T-helper 2 cell treated with Interferon-gamma antibody and Interleukin-4, amounts not matched to agents 5 μg/mL and 100 μg/mL, for 36 hours (primary cell): ENCODE results near the gene OGFR.

Source experiments
- DNase-seq: peaks from one replicate; pipeline ENCODE4 v3.0.0; 2021; ENCODE audit warnings: low spot score
- H3K27ac Mint-ChIP-seq: one replicate; pipeline ENCODE4 v1.8.0; 2021; ENCODE audit warnings: mild to moderate bottlenecking, mixed read lengths
- H3K27me3 Mint-ChIP-seq: one replicate; pipeline ENCODE4 v1.8.0; 2021; ENCODE audit warnings: low read depth, mixed read lengths
- H3K36me3 Mint-ChIP-seq: one replicate; pipeline ENCODE4 v1.8.0; 2021; ENCODE audit warnings: low read depth, mixed read lengths
- H3K4me1 Mint-ChIP-seq: one replicate; pipeline ENCODE4 v1.8.0; 2021; ENCODE audit warnings: low read depth, mixed read lengths
- H3K4me3 Mint-ChIP-seq: one replicate; pipeline ENCODE4 v1.8.0; 2022; ENCODE audit warnings: mild to moderate bottlenecking, moderate library complexity, mixed read lengths
- H3K9me3 Mint-ChIP-seq: one replicate; pipeline ENCODE4 v1.8.0; 2021; ENCODE audit warnings: mixed read lengths

Gene OGFR

DNA sequence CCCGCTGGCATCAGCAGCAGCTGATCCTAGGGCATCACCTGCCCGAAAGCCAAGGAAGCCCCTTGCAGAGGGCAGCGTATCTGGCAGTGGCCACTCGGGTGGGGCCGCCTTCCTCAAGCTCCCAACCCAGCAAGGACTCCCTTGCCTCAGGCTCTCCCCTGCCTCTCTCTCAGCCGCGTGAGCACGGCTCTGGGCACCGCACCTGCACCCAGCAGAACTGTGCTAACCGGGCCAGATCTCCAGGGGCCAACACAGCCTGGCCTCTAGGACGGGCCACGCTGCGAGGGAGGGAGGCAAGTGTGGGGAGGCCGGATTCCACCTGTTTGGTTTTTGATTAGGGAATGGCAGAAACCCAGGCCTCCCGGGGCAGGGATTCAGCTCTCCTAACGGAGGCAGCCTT lies 20.1 kb upstream of the OGFR start:
- H3K4me3 Mint-ChIP-seq: no peak overlapping the region
- DNase-seq: no peak
- no peak overlapping the region for H3K27ac Mint-ChIP-seq
- H3K9me3 Mint-ChIP-seq: no peaks in the 10 kb centered on the region
- peaks cover 2% of the 10 kb centered on the region for H3K27me3 Mint-ChIP-seq
- H3K4me1 Mint-ChIP-seq: peaks cover 14% of the 10 kb centered on the region
- no peaks in the 10 kb centered on the region for H3K36me3 Mint-ChIP-seq

DNA sequence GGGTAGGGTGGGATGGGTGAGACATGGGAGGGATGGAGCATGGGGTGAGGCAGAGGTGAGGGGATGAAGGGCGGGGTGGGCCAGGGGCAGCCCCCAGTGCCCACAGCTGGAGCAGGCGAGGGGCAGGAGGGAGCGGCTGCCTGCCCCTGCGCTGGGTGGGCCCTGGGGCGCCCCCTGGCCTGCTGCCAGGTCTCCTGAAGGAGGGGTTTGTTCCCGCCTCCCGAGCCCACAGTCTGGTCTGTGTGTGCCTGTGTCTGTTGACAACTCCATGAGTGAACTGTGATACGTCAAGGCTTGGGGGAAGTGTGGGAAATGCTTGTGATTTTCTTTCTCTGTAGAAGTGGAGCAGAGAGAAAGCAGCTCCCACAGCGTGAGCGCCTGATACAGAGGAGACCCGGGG lies 19.2 kb upstream of the OGFR start:
- peaks cover 2% of the 10 kb centered on the region for H3K27me3 Mint-ChIP-seq
- H3K27ac Mint-ChIP-seq: no peak overlapping the region
- H3K4me3 Mint-ChIP-seq: no peak overlapping the region
- no peaks in the 10 kb centered on the region for H3K9me3 Mint-ChIP-seq
- no peak for DNase-seq
- H3K36me3 Mint-ChIP-seq: no peaks in the 10 kb centered on the region
- H3K4me1 Mint-ChIP-seq: peaks cover 14% of the 10 kb centered on the region

DNA sequence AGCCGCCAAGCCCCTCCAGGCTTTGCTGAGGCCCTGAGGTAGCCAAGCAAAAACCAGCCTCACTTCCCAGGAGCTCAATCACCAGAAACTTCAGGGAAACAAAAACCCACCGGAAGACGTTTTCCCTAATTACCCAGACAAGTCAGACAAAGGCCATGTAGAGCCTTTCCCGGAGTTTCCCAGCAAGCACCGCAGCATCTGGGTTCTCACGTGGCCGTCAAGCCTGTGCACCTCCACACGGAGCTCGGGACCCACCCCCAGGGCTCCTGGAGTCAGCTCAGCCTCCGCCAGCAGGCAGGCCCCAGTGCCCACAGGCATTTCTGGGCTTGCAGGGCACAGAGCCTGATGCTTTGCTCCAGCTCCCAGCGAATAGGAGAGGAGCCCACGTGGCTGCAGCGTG lies 18.5 kb upstream of the OGFR start:
- DNase-seq: no peak
- Mint-ChIP-seq H3K4me3 (no peak overlapping the region), H3K4me1 (peaks cover 13% of the 10 kb centered on the region), H3K27ac (no peak overlapping the region), H3K27me3 (peaks cover 2% of the 10 kb centered on the region), H3K9me3 (no peaks in the 10 kb centered on the region), H3K36me3 (no peaks in the 10 kb centered on the region)

GRCh38 chr20:62787321-62787720 lies 17.3 kb upstream of the OGFR start:
- H3K27ac Mint-ChIP-seq: peak overlapping the region; percentile 35
- peaks cover 2% of the 10 kb centered on the region for H3K27me3 Mint-ChIP-seq
- no peak for DNase-seq
- no peaks in the 10 kb centered on the region for H3K36me3 Mint-ChIP-seq
- no peaks in the 10 kb centered on the region for H3K9me3 Mint-ChIP-seq
- H3K4me1 Mint-ChIP-seq: peaks cover 18% of the 10 kb centered on the region
- H3K4me3 Mint-ChIP-seq: no peak overlapping the region

DNA sequence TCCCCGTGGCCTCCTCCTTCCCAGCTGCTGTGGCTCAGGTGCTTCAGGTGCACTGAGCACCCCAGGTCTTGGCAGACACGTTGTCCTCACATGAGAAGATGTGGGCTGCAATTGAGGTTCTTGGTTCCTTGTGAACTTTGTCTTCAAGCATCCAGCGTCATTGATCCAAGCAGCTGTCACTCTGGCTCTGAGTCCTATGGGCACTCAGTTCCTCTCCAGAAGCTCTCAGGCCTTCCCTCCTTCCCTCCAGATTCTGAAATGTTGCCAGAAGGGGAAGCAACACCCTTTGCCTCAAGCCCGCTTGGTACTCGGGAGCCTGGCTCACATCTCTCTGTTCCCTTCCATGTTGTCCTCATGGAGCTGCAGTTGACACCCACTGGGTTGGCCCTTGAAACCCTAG lies 16.8 kb upstream of the OGFR start:
- H3K27me3 Mint-ChIP-seq: peaks cover 2% of the 10 kb centered on the region
- peaks cover 16% of the 10 kb centered on the region for H3K4me1 Mint-ChIP-seq
- H3K27ac Mint-ChIP-seq: no peak overlapping the region
- no peaks in the 10 kb centered on the region for H3K9me3 Mint-ChIP-seq
- H3K36me3 Mint-ChIP-seq: no peaks in the 10 kb centered on the region
- no peak overlapping the region for H3K4me3 Mint-ChIP-seq
- DNase-seq: no peak

DNA sequence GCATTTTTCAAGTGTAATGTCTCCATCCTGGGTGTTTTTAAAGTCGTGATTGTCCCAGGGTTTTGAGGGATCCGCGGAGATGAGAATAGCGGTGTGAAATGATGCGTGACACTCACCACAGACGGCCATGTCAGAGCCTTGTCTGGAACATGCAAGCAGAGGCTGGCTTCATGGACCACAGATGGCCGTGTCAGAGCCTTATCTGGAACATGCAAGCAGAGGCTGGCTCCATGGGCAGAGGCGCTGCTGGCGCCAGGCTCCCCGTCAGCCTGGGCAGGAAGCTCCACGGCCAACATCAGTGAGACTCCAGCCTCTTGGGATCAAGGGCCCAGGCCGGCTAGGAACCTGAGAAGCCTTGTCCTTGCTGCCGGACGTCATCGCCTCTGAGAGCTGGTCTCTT lies 16.0 kb upstream of the OGFR start:
- DNase-seq: no peak
- Mint-ChIP-seq H3K27ac (no peak overlapping the region), H3K4me3 (no peak overlapping the region), H3K4me1 (peaks cover 18% of the 10 kb centered on the region), H3K27me3 (peaks cover 2% of the 10 kb centered on the region), H3K36me3 (no peaks in the 10 kb centered on the region), H3K9me3 (no peaks in the 10 kb centered on the region)

GRCh38 chr20:62790075-62790474 lies 14.6 kb upstream of the OGFR start:
- no peak for DNase-seq
- H3K4me3 Mint-ChIP-seq: no peak overlapping the region
- no peak overlapping the region for H3K27ac Mint-ChIP-seq
- no peaks in the 10 kb centered on the region for H3K9me3 Mint-ChIP-seq
- H3K36me3 Mint-ChIP-seq: no peaks in the 10 kb centered on the region
- H3K27me3 Mint-ChIP-seq: peaks cover 2% of the 10 kb centered on the region
- H3K4me1 Mint-ChIP-seq: peaks cover 21% of the 10 kb centered on the region

- Mint-ChIP-seq H3K27me3 (peaks cover 2% of the 10 kb centered on the region), H3K4me1 (peaks cover 24% of the 10 kb centered on the region), H3K4me3 (no peak overlapping the region), H3K9me3 (no peaks in the 10 kb centered on the region), H3K36me3 (no peaks in the 10 kb centered on the region), H3K27ac (peak overlapping the region; percentile 52)
- DNase-seq: peak; percentile 78
Observed at GRCh38 chr20:62791301-62792181, 13.1 kb upstream of the OGFR start.

DNA sequence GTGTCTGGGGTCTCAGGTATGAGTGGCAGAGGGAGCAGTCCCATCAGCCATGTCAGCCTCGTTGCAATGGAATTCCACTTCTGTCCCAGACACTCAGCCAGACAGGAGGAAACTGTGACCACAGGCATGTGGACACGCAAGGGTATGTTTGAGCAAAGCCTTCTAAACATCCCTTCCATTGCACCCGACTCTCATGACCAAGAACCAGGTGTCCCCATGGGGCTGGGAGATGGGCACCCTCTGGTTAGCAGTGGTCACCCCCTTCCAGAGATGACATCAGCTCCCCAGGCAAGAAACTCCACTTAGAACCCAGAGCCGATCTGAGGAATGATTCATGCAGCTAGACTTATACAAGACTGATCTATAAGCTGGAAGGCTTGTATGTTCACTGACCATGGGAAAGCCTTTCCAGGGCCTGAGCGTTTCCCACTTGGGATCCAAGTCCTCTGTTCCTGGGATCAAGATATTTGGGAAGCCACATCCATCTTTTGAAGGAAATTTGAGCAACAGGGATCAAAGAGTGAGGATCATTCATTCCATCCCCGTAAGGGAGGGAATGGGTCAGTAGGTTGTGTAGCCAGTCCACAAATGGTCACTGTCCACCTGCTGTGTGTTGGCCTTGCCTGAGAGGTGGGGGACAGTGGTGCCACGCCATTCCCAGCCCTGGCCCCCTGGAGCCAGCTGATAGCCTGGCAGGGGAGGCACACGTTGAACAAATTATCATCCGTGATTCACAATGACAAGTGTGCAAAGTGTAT lies 12.3 kb upstream of the OGFR start:
- peak overlapping the region; percentile 38 for H3K4me3 Mint-ChIP-seq
- no peak for DNase-seq
- H3K27ac Mint-ChIP-seq: peak overlapping the region; percentile 90
- peaks cover 2% of the 10 kb centered on the region for H3K27me3 Mint-ChIP-seq
- no peaks in the 10 kb centered on the region for H3K36me3 Mint-ChIP-seq
- no peaks in the 10 kb centered on the region for H3K9me3 Mint-ChIP-seq
- peaks cover 24% of the 10 kb centered on the region for H3K4me1 Mint-ChIP-seq

- H3K36me3 Mint-ChIP-seq: peaks cover 4% of the 10 kb centered on the region
Observed at GRCh38 chr20:62792940-62793756, 11.5 kb upstream of the OGFR start.

GRCh38 chr20:62793757-62794006 lies 11.0 kb upstream of the OGFR start:
- Mint-ChIP-seq H3K4me1 (peaks cover 20% of the 10 kb centered on the region), H3K36me3 (peaks cover 9% of the 10 kb centered on the region), H3K27me3 (no peaks in the 10 kb centered on the region), H3K4me3 (peak overlapping the region; percentile 71), H3K9me3 (no peaks in the 10 kb centered on the region), H3K27ac (peak overlapping the region; percentile 90)
- DNase-seq: no peak

More at GRCh38 chr20:62792940-62793756, 11.5 kb upstream of the OGFR start:
- H3K4me3 Mint-ChIP-seq: peak overlapping the region; percentile 71
- no peaks in the 10 kb centered on the region for H3K9me3 Mint-ChIP-seq
- DNase-seq: no peak
- peaks cover 22% of the 10 kb centered on the region for H3K4me1 Mint-ChIP-seq
- no peaks in the 10 kb centered on the region for H3K27me3 Mint-ChIP-seq
- peak overlapping the region; percentile 90 for H3K27ac Mint-ChIP-seq

DNA sequence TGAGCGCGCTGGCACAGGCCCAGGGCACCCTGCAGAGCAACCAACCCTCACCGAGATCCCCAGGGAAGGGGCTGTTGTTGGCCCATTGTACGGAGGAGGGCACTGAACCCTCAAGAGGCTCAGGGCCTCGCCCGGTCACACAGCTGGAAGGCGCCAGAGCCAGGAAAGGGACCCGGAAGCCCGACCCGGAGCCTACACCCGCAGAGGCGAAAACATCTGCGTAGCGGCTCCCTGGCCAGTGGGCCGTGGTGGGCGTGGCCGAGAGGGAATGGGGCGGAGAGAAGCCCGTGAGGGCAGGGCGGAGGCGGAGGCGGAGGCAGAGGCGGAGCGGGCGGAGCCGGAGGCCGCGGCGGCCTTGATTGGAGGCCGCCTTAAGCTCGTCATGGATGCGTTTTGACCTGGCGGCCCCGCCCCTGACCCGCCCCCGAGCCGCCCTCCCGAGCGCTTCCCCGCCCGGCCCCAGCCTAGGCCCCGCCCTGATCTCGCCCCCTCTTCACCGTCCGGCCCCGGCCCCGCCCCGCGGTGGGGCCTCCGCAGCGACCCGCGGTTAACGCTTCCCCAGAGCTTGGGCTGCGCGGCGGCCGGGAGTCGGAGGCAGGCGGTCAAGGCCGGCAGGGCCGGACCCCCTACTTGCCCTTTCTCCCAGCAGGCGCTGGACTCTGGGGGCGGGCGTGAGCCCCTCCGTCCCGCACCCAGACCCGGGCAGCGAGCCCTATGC lies 10.5 kb upstream of the OGFR start:
- peak overlapping the region; percentile 93 for H3K27ac Mint-ChIP-seq
- H3K27me3 Mint-ChIP-seq: no peaks in the 10 kb centered on the region
- no peaks in the 10 kb centered on the region for H3K9me3 Mint-ChIP-seq
- peaks cover 21% of the 10 kb centered on the region for H3K4me1 Mint-ChIP-seq
- H3K4me3 Mint-ChIP-seq: peak overlapping the region; percentile 88
- H3K36me3 Mint-ChIP-seq: peaks cover 11% of the 10 kb centered on the region
- DNase-seq: peak; percentile 97

- peak; percentile 74 for DNase-seq
- peaks cover 21% of the 10 kb centered on the region for H3K36me3 Mint-ChIP-seq
- no peaks in the 10 kb centered on the region for H3K9me3 Mint-ChIP-seq
- H3K27ac Mint-ChIP-seq: peak overlapping the region; percentile 95
- peak overlapping the region; percentile 88 for H3K4me3 Mint-ChIP-seq
- peaks cover 24% of the 10 kb centered on the region for H3K4me1 Mint-ChIP-seq
- no peaks in the 10 kb centered on the region for H3K27me3 Mint-ChIP-seq
Observed at GRCh38 chr20:62795023-62795761, 9.4 kb upstream of the OGFR start.
